HG02943 (cell line): ENCODE data around the gene ANO2.

Experiments
- ATAC-seq: cut with Tn5 transposase; IDR thresholded peaks from one replicate; pipeline ENCODE4 v1.9.1; 2021; ENCODE audit warnings: mild to moderate bottlenecking, low read depth, moderate library complexity; ENCODE audit not compliant: unreplicated experiment

The ANO2 gene

GRCh38 chr12:5524116-5524768 lies 420.8 kb downstream of the ANO2 start:
- ATAC-seq: no peak

DNA sequence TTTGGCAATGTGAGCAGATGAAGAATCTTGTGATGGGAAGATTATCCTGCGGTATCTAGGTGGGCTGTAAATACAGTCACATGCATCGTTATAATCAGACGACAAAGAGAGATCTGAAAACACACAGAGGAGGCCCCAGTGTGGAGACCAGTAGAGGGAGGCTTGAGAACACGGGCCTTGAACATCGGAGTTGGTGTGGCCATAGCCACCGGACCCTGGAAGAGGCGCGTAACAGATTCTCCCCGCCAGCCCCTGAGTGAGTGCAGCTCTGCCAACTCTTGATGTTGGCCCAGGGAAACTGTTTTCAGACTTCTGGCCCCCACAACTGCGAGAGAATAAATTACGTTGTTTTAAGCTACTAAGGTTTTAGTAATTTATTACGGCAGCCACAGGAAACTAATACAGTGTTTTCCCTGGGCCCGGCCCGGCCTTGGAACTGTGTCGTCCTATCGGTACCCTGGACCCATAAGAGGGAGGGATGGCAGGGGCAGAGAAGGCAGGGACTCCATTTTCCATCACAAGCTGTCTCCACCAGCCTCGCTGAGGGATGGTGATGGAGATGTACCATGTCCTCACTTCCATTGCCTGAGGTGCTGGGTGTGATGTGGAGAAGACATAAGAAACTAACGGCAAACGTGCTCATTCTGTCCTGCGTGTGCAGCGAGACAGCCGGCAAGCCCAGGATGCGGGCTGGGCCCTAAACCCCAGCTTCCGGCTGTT lies 421.5 kb downstream of the ANO2 start:
- ATAC-seq: no peak

GRCh38 chr12:5522432-5523335 lies 422.4 kb downstream of the ANO2 start:
- no peak for ATAC-seq

- ATAC-seq: no peak
These were observed 423.4 kb downstream of the ANO2 start for GRCh38 chr12:5521456-5522325.

DNA sequence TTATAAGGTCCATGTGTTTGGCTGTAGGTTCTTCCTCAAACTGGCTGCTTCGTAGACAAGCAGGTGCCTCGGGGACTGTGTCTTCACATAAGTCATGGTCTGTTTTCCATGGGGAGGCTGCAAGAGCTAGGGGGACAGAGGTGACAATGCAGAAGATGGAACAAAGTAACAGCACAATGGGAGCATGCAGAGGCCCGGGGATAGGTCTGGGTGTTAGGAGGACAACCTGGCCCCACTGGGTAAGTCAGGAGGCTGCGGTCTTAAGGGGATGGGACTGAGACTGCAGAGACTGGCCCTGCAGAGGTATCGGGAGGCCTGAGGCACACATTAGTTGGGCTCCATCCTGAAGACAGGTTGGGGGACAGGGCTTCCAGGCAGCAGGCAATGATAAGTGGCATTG lies 424.2 kb downstream of the ANO2 start:
- ATAC-seq: no peak

- no peak for ATAC-seq
These were observed 425.0 kb downstream of the ANO2 start for GRCh38 chr12:5520037-5520436.

GRCh38 chr12:5518584-5519365 lies 426.3 kb downstream of the ANO2 start:
- ATAC-seq: no peak

- no peak for ATAC-seq
These were observed 428.5 kb downstream of the ANO2 start for GRCh38 chr12:5516371-5517241.

DNA sequence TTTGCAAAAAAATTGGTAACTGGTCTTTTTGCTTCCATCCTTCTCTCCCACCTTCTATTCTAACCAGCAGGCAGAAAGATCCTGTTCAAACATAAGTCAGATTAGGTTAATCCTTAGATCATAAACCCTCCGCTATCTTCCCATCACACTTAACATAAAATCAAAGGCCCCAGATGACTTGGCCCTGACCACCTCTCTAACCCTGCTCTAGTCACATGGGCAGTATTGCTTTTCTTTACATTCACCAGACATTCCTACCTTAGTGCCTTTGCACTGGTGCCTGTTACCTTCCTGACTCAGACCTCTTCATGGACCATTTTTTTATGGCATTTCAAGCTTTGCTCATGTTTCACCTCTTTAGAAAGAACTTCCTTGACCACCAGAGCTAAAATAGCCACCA lies 429.6 kb downstream of the ANO2 start:
- no peak for ATAC-seq

DNA sequence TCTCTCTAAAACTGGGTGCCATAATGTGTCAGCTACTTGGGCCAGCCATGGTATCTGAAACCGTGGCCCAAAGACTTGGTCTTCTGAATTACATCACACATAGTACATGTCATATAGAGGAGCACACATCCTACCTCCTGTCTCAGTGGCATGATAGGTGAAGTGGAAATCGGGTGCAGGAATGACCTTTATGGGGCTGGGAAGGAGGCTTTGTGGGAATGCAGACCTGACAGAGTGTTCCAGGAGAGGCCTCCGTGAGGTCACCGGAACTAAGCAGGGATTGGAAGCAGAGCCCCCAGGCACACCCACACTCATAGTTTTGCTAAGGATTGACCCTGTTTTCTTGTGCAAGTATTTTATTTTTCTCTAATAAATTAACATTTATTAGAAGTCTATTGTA lies 430.5 kb downstream of the ANO2 start:
- ATAC-seq: no peak

GRCh38 chr12:5514016-5514415 lies 431.0 kb downstream of the ANO2 start:
- ATAC-seq: no peak

GRCh38 chr12:5513406-5513805 lies 431.7 kb downstream of the ANO2 start:
- ATAC-seq: no peak
